SJCRH30 (cell line): ENCODE measurements around the gene APIP. TPM values are rescaled to one million over a fixed set of nuclear protein-coding genes. Genes with fewer than 3 reads are reported as not detected.
A peak's percentile ranks its signal among the peaks of the same experiment; 100 is the strongest.

Source experiments
- DNase-seq, 2 experiments: peaks; one replicate each; pipeline ENCODE4 v3.0.0-alpha.2; 2015 to 2020
- H3K27ac ChIP-seq: fragments of 250-450 bp; sonication (Bioruptor Pico); 2 replicates; pipeline ENCODE4 v1.5.1; 2020; ENCODE audit warnings: mild to moderate bottlenecking, moderate library complexity
- H3K27me3 ChIP-seq: fragments of 250-450 bp; sonication (Bioruptor Pico); 2 replicates; pipeline ENCODE4 v1.5.1; 2020; ENCODE audit warnings: mild to moderate bottlenecking, moderate library complexity
- H3K36me3 ChIP-seq: fragments of 250-450 bp; sonication (Bioruptor Pico); 2 replicates; pipeline ENCODE4 v1.5.1; 2020; ENCODE audit warnings: mild to moderate bottlenecking, moderate library complexity
- H3K4me1 ChIP-seq: fragments of 250-450 bp; sonication (Bioruptor Pico); 2 replicates; pipeline ENCODE4 v1.5.1; 2020; ENCODE audit warnings: mild to moderate bottlenecking, moderate library complexity
- H3K4me3 ChIP-seq: fragments of 250-450 bp; sonication (Bioruptor Pico); 2 replicates; pipeline ENCODE4 v1.5.1; 2020; ENCODE audit warnings: mild to moderate bottlenecking, moderate library complexity
- H3K9me3 ChIP-seq: fragments of 250-450 bp; sonication (Bioruptor Pico); replicated peaks from 2 replicates; pipeline ENCODE4 v1.5.1; 2020; ENCODE audit warnings: mild to moderate bottlenecking, moderate library complexity
- total RNA-seq: library from RNA; depleted of rRNA; stranded (reverse); fragments of >200 nt; shearing (Covaris generic); gene quantifications from 2 replicates; pipeline ENCODE4 v1.2.3, GENCODE V29; 2014

APIP gene
- total RNA-seq, 1 experiment from 2014 or later = 43.2 TPM

GRCh38 chr11:34886609-34887008 is 29.6 kb downstream of the APIP start:
- no peaks in the 10 kb centered on the region for H3K9me3 ChIP-seq
- H3K27ac ChIP-seq = no peak overlapping the region
- no peaks in the 10 kb centered on the region for H3K4me1 ChIP-seq
- peaks cover 4% of the 10 kb centered on the region; the same call in 1 of the 2 replicates for H3K36me3 ChIP-seq
- H3K4me3 ChIP-seq = no peak overlapping the region
- no peak for DNase-seq
- no peaks in the 10 kb centered on the region for H3K27me3 ChIP-seq

GRCh38 chr11:34881900-34882299 is 34.3 kb downstream of the APIP start:
- no peaks in the 10 kb centered on the region for H3K4me1 ChIP-seq
- peaks cover 2% of the 10 kb centered on the region; the same call in 1 of the 2 replicates for H3K36me3 ChIP-seq
- DNase-seq = no peak

GRCh38 chr11:34877375-34877975 is 38.7 kb downstream of the APIP start:
- DNase-seq = no peak
- Histone ChIP-seq H3K36me3 (peaks cover 2% of the 10 kb centered on the region; the same call in 1 of the 2 replicates), H3K4me3 (no peak overlapping the region), H3K9me3 (no peaks in the 10 kb centered on the region), H3K27me3 (no peaks in the 10 kb centered on the region), H3K4me1 (no peaks in the 10 kb centered on the region), H3K27ac (no peak overlapping the region)

More at GRCh38 chr11:34881900-34882299, 34.3 kb downstream of the APIP start:
- H3K4me3 ChIP-seq = no peak overlapping the region
- no peaks in the 10 kb centered on the region for H3K9me3 ChIP-seq
- H3K27me3 ChIP-seq = no peaks in the 10 kb centered on the region
- no peak overlapping the region for H3K27ac ChIP-seq

GRCh38 chr11:34874202-34874601 is 42.0 kb downstream of the APIP start:
- no peak for DNase-seq
- Histone ChIP-seq H3K27me3 (no peaks in the 10 kb centered on the region), H3K9me3 (no peaks in the 10 kb centered on the region), H3K36me3 (no peaks in the 10 kb centered on the region), H3K4me3 (no peak overlapping the region), H3K27ac (no peak overlapping the region), H3K4me1 (no peaks in the 10 kb centered on the region)

GRCh38 chr11:34870548-34871196 is 45.5 kb downstream of the APIP start:
- Histone ChIP-seq H3K27me3 (no peaks in the 10 kb centered on the region), H3K4me1 (no peaks in the 10 kb centered on the region), H3K4me3 (no peak overlapping the region), H3K9me3 (no peaks in the 10 kb centered on the region), H3K36me3 (no peaks in the 10 kb centered on the region), H3K27ac (no peak overlapping the region)
- DNase-seq = no peak

- no peak for DNase-seq
- Histone ChIP-seq H3K27me3 (no peaks in the 10 kb centered on the region), H3K27ac (no peak overlapping the region), H3K9me3 (no peaks in the 10 kb centered on the region), H3K4me1 (no peaks in the 10 kb centered on the region), H3K4me3 (no peak overlapping the region), H3K36me3 (no peaks in the 10 kb centered on the region)
These were observed 46.8 kb downstream of the APIP start for GRCh38 chr11:34869425-34869824.

- no peak overlapping the region for H3K4me3 ChIP-seq
- DNase-seq = no peak
- no peaks in the 10 kb centered on the region for H3K9me3 ChIP-seq
- H3K4me1 ChIP-seq = no peaks in the 10 kb centered on the region
- H3K27ac ChIP-seq = no peak overlapping the region
- H3K27me3 ChIP-seq = no peaks in the 10 kb centered on the region
- no peaks in the 10 kb centered on the region for H3K36me3 ChIP-seq
These were observed 49.8 kb downstream of the APIP start for GRCh38 chr11:34866375-34866774.

- H3K36me3 ChIP-seq = no peaks in the 10 kb centered on the region
- no peak for DNase-seq
- H3K4me3 ChIP-seq = no peak overlapping the region
- no peaks in the 10 kb centered on the region for H3K27me3 ChIP-seq
- H3K27ac ChIP-seq = no peak overlapping the region
- no peaks in the 10 kb centered on the region for H3K9me3 ChIP-seq
- H3K4me1 ChIP-seq = peaks cover 4% of the 10 kb centered on the region
These were observed 50.9 kb downstream of the APIP start for GRCh38 chr11:34865261-34865660.

GRCh38 chr11:34864424-34864823 is 51.8 kb downstream of the APIP start:
- Histone ChIP-seq H3K4me1 (peaks cover 4% of the 10 kb centered on the region), H3K27ac (no peak overlapping the region), H3K27me3 (no peaks in the 10 kb centered on the region), H3K36me3 (no peaks in the 10 kb centered on the region), H3K4me3 (no peak overlapping the region), H3K9me3 (no peaks in the 10 kb centered on the region)
- DNase-seq = no peak

GRCh38 chr11:34863048-34863447 is 53.1 kb downstream of the APIP start:
- H3K4me3 ChIP-seq = no peak overlapping the region
- no peaks in the 10 kb centered on the region for H3K27me3 ChIP-seq
- H3K9me3 ChIP-seq = no peaks in the 10 kb centered on the region
- peaks cover 4% of the 10 kb centered on the region for H3K4me1 ChIP-seq
- no peak overlapping the region for H3K27ac ChIP-seq
- DNase-seq = no peak
- no peaks in the 10 kb centered on the region for H3K36me3 ChIP-seq

GRCh38 chr11:34860518-34860917 is 55.7 kb downstream of the APIP start:
- H3K4me3 ChIP-seq = no peak overlapping the region
- H3K27ac ChIP-seq = no peak overlapping the region
- no peaks in the 10 kb centered on the region for H3K9me3 ChIP-seq
- H3K36me3 ChIP-seq = no peaks in the 10 kb centered on the region; the same call in 1 of the 2 replicates
- DNase-seq = peak in 1 of 2 experiments; percentile 40
- no peaks in the 10 kb centered on the region for H3K27me3 ChIP-seq
- H3K4me1 ChIP-seq = peaks cover 4% of the 10 kb centered on the region

- DNase-seq = no peak
- Histone ChIP-seq H3K36me3 (no peaks in the 10 kb centered on the region; the same call in 1 of the 2 replicates), H3K4me1 (peaks cover 4% of the 10 kb centered on the region), H3K9me3 (no peaks in the 10 kb centered on the region), H3K27ac (no peak overlapping the region), H3K27me3 (no peaks in the 10 kb centered on the region), H3K4me3 (no peak overlapping the region)
These were observed 56.1 kb downstream of the APIP start for GRCh38 chr11:34860034-34860433.

GRCh38 chr11:34859496-34859895 is 56.7 kb downstream of the APIP start:
- Histone ChIP-seq H3K36me3 (no peaks in the 10 kb centered on the region; the same call in 1 of the 2 replicates), H3K27me3 (no peaks in the 10 kb centered on the region), H3K27ac (no peak overlapping the region), H3K4me3 (no peak overlapping the region), H3K4me1 (peaks cover 4% of the 10 kb centered on the region), H3K9me3 (no peaks in the 10 kb centered on the region)
- no peak for DNase-seq

- H3K9me3 ChIP-seq = no peaks in the 10 kb centered on the region
- peaks cover 4% of the 10 kb centered on the region for H3K4me1 ChIP-seq
- no peaks in the 10 kb centered on the region; the same call in 1 of the 2 replicates for H3K36me3 ChIP-seq
- no peak for DNase-seq
- no peaks in the 10 kb centered on the region for H3K27me3 ChIP-seq
- no peak overlapping the region for H3K27ac ChIP-seq
- no peak overlapping the region for H3K4me3 ChIP-seq
These were observed 58.7 kb downstream of the APIP start for GRCh38 chr11:34857463-34857862.

- Histone ChIP-seq H3K9me3 (no peaks in the 10 kb centered on the region), H3K27me3 (no peaks in the 10 kb centered on the region)
- DNase-seq = no peak
These were observed 59.9 kb downstream of the APIP start for GRCh38 chr11:34856251-34856650.

GRCh38 chr11:34855754-34856095 is 60.5 kb downstream of the APIP start:
- no peaks in the 10 kb centered on the region for H3K27me3 ChIP-seq
- DNase-seq = no peak
- H3K27ac ChIP-seq = no peak overlapping the region
- no peak overlapping the region for H3K4me3 ChIP-seq
- H3K36me3 ChIP-seq = no peaks in the 10 kb centered on the region; the same call in 1 of the 2 replicates
- peaks cover 4% of the 10 kb centered on the region for H3K4me1 ChIP-seq
- H3K9me3 ChIP-seq = no peaks in the 10 kb centered on the region

More at GRCh38 chr11:34856251-34856650, 59.9 kb downstream of the APIP start:
- Histone ChIP-seq H3K4me3 (no peak overlapping the region), H3K4me1 (peaks cover 4% of the 10 kb centered on the region), H3K36me3 (no peaks in the 10 kb centered on the region; the same call in 1 of the 2 replicates), H3K27ac (no peak overlapping the region)
